Measurements from ENCODE around the gene GPRC6A. TPM values are rescaled to one million over a fixed set of nuclear protein-coding genes. Genes with fewer than 3 reads are reported as not detected.

GPRC6A gene
- total and polyA plus RNA-seq, 8 donors = not detected

DNA sequence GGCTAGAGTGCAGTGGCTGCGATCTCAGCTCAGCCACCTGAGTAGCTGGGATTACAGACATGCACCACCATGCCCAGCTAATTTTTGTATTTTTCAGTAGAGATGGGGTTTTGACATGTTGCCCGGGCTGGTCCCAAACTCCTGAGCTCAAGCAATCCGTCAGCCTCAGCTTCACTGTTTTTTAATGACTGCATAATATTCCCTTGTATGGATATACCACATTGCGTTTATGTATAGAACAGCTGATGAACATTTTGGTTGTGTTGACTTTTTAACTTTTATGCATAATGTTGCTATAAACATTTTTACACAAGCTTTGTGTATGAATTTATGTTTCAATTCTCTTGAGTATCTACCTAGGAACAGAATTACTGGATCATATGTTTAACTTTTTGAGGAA is 43.9 kb upstream of the GPRC6A start:
- Histone ChIP-seq H3K27me3 (peaks cover 0 to 38% (median 33%) of the 10 kb centered on the region in 3 donors), H3K4me3 (no peak overlapping the region), H3K27ac (no peak overlapping the region), H3K36me3 (no peaks in the 10 kb centered on the region), H3K4me1 (peaks cover 11 to 16% (median 15%) of the 10 kb centered on the region in 4 donors), H3K9me3 (peaks cover 0 to 15% (median 4%) of the 10 kb centered on the region in 4 donors)
- intact Hi-C loops (cut with DNase I; ENCODE audit: low total_unique reads) = no loop called here
- 90 to 94% (median 92%) methylated on average over 4 of the region's 4 CpGs for WGBS, 5 donors
- DNase-seq = no peak
- TF ChIP-seq EP300 (IDR thresholded peaks at IDR 0.05) = no peak
- no peak for TF ChIP-seq POLR2A (IDR thresholded peaks at IDR 0.05)
- TF ChIP-seq, protein P1, sequence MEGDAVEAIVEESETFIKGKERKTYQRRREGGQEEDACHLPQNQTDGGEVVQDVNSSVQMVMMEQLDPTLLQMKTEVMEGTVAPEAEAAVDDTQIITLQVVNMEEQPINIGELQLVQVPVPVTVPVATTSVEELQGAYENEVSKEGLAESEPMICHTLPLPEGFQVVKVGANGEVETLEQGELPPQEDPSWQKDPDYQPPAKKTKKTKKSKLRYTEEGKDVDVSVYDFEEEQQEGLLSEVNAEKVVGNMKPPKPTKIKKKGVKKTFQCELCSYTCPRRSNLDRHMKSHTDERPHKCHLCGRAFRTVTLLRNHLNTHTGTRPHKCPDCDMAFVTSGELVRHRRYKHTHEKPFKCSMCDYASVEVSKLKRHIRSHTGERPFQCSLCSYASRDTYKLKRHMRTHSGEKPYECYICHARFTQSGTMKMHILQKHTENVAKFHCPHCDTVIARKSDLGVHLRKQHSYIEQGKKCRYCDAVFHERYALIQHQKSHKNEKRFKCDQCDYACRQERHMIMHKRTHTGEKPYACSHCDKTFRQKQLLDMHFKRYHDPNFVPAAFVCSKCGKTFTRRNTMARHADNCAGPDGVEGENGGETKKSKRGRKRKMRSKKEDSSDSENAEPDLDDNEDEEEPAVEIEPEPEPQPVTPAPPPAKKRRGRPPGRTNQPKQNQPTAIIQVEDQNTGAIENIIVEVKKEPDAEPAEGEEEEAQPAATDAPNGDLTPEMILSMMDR (IDR thresholded peaks at IDR 0.05) = no peak
- no peak for TF ChIP-seq POLR2AphosphoS5 (IDR thresholded peaks at IDR 0.05)

DNA sequence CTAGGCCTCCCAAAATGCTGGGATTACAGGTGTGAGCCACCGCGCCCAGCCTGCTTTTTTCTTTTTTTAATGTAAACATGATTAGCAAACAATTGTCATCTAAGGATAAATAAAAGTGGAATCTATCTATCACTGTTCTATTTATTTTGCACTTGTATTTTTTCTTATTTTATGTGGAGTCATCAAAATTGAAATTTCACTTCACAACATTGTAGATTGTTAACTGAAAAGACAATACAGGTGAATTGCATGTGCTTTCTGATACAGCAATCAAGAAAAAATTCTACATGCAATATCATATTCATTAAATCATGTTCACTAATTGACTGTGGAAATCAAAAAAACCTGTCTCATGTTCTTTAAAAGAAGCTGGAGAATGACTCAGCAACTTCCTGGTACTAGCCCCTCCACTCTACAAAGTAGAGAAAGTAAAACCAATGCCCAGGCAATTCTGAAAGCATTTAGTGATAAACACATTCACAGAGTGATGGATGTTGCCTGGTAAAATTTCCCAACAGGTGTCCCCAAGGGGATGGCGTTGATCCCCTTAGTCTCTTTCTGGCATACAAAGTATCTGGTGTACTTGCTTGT is 37.5 kb upstream of the GPRC6A start:
- Histone ChIP-seq H3K4me3 (no peak overlapping the region), H3K36me3 (no peaks in the 10 kb centered on the region), H3K9me3 (peaks cover 0 to 9% (median 0%) of the 10 kb centered on the region in 4 donors), H3K4me1 (no peaks in the 10 kb centered on the region), H3K27ac (no peak overlapping the region), H3K27me3 (no peaks in the 10 kb centered on the region)
- TF ChIP-seq, protein P1 (IDR thresholded peaks at IDR 0.05) = no peak
- TF ChIP-seq POLR2A (IDR thresholded peaks at IDR 0.05) (no peak), EP300 (IDR thresholded peaks at IDR 0.05) (no peak), POLR2AphosphoS5 (IDR thresholded peaks at IDR 0.05) (no peak)
- peak in 1 of 2 donors; percentile 12 for DNase-seq
- intact Hi-C loops (cut with DNase I; ENCODE audit: low total_unique reads) = no loop called here
- WGBS, 5 donors = 76 to 86% (median 80%) methylated on average over 3 of the region's 3 CpGs

DNA sequence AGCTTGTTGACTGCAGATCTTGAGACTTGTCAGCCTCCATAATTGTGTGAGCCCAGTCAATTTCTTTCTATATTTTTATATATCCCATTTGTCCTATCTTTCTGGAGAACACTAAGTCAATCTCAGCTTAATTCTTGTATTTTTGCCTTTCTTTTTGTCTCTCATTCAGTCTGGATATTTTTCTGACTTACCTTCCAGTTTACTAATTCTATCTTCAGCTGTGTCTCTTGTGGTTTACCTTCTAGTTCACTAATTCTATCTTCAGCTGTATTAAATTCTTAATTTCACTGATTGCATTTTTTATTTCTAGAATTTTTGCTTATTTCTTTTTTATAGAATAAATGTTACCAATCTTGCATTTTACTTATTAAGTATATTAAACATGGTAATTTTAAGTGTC is 30.4 kb upstream of the GPRC6A start:
- H3K4me1 ChIP-seq = no peaks in the 10 kb centered on the region
- no peak overlapping the region for H3K27ac ChIP-seq
- no peaks in the 10 kb centered on the region for H3K27me3 ChIP-seq
- H3K9me3 ChIP-seq = peaks cover 0 to 16% (median 8%) of the 10 kb centered on the region in 4 donors
- no peak overlapping the region for H3K4me3 ChIP-seq
- intact Hi-C loops (cut with DNase I; ENCODE audit: low total_unique reads) = no loop called here
- DNase-seq = no peak
- H3K36me3 ChIP-seq = no peaks in the 10 kb centered on the region
- TF ChIP-seq POLR2A (IDR thresholded peaks at IDR 0.05) = no peak
- TF ChIP-seq, protein P1 (IDR thresholded peaks at IDR 0.05) = no peak
- no peak for TF ChIP-seq POLR2AphosphoS5 (IDR thresholded peaks at IDR 0.05)
- no peak for TF ChIP-seq EP300 (IDR thresholded peaks at IDR 0.05)

DNA sequence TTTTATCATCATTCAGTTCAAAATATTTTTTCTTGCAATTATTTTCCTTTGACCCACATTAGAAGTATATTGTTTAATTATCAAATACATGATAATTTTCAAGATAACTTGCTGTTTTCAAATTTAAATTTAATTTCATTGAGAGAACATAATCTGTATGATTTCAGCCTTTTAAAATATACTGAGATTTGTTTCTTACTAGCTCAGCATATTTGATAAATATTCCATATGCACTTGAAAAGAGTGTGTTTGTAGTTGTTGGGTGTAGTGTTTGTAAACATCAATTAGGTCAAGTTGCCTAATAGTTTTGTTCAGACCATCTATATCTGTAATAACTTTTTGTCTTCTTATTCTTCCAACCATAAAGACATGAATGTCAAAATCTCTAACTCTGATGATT is 29.2 kb upstream of the GPRC6A start:
- Histone ChIP-seq H3K4me1 (no peaks in the 10 kb centered on the region), H3K9me3 (peaks cover 0 to 16% (median 12%) of the 10 kb centered on the region in 4 donors), H3K36me3 (no peaks in the 10 kb centered on the region), H3K4me3 (no peak overlapping the region), H3K27ac (no peak overlapping the region), H3K27me3 (no peaks in the 10 kb centered on the region)
- DNase-seq = no peak
- intact Hi-C loops (cut with DNase I; ENCODE audit: low total_unique reads) = no loop called here
- no peak for TF ChIP-seq EP300 (IDR thresholded peaks at IDR 0.05)
- no peak for TF ChIP-seq POLR2A (IDR thresholded peaks at IDR 0.05)
- TF ChIP-seq, protein P1 (IDR thresholded peaks at IDR 0.05) = no peak
- no peak for TF ChIP-seq POLR2AphosphoS5 (IDR thresholded peaks at IDR 0.05)
